M059J (cell line): ENCODE data around the gene AMOTL1. TPM values are rescaled to one million over a fixed set of nuclear protein-coding genes. Genes with fewer than 3 reads are reported as not detected.

Experiments
- DNase-seq: peaks from one replicate; pipeline ENCODE4 v3.0.0-alpha.2; 2012; ENCODE audit warnings: low read depth
- total RNA-seq: library from RNA; depleted of rRNA; stranded (reverse); fragments of >200 nt; shearing (Covaris generic); gene quantifications from 2 replicates; pipeline ENCODE4 v1.2.3, GENCODE V29; 2014

AMOTL1 gene
- total RNA-seq, 1 experiment from 2014 or later: 18.9 TPM

DNA sequence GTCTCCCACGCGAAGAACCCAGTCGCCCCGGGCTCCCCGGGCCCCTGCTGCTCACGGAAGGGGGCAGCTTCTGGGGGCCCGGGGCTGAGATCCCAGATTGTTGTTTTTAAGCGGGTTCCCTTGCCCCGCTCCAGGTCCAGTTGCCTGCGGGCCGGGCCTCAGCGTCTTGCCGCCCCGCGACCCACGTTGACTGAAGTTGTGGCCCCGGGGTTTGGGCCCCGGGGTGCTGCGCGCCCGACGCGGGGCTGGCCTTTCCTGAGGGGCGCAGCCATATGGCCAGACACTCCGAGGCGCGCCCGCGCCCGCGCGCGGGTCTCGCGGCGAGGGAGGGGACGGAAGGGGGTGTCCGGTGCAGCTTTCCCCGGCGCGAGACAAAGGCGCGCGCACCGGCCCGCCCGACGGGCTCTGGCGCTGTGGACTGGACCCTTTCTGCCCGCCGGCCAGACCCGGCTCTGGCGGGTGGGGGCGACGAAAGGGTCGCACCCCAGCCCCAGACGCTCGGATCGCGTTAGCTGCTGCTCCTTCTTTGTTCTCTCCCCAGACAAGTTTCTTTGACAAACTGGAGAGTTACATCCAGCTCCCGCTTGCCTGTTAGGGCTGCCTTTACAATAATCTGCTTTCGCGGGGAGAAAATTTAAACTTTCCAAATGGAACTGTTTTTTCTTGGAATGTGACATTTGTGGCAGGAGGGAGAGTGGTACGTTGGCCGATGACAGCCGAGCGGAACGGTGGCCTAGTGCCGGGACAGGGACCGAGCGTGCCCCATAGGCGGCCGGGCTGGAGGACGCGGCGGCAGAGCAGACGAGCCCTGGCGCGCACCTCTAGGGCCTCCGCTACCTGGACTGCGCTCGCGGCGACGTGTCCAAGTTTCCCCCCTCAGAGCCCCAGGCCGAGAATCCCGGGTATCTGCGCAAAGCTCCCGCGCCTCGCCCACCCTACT is 716 bp downstream of the AMOTL1 start:
- DNase-seq: peak; percentile 53

DNA sequence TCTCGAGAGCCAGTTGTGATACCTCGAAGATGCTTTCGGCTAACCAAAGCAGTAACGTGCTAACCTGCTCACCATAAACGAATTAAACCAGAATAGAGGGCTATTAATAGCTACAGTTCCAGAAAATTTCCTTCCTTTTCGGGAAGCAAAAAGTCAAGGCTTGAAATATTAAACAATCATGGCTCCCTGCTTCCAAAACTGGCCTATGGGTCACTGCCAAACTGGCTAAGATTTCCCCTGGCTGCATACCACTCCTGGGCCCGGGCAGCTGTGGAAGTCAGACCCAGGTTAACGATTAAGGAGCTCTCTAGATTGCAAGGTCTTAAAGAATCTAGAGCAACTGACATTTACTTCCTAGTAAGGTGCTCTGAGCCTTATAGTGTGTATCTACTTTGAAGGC is 1.7 kb downstream of the AMOTL1 start:
- no peak for DNase-seq

DNA sequence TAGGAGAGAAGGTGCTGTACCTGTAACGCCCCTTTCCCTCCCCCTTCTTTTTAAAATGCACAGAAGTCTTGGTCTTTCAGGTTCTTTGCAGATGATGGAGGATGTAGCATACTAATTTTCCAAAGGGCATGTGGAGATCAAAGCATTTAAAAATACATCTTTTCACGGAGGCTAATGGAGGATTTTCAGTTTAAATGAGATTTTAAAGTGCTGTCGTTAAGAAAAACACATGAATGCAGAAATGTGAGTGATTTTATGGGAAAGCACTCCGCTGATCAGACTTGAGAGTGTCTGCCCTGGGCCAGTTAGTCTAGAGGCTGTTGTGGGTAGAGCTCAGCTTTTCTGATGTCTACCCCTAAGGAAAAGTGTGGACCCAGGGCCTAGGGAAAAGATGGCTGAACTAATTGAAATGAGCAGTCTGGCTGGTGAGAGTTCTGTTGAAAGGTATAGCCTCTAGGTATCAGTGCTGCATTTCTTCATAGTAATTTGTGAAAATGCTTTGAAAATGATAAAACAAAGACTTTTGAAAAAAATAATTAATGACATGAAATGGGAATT is 2.5 kb downstream of the AMOTL1 start:
- DNase-seq: no peak

DNA sequence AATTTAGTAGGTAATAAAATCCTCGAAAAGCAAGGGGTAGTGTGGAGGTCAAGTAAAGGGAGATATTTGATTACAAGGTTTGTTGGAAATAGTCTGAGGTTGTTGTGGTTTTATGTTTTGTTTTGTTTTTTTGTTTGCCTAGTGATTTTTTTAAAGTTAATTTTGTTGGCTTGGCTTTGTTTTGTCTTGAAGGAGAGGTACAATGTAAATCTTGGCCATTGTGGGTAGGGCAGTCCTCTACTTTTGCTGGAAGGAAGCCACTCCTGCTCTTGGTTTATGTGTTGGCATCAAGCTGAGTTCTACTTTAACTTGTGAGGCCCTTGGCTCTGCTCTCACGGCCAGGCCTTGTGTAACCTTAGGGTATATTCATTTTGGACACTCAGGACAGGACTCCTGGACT is 3.2 kb downstream of the AMOTL1 start:
- DNase-seq: peak; percentile 87

DNA sequence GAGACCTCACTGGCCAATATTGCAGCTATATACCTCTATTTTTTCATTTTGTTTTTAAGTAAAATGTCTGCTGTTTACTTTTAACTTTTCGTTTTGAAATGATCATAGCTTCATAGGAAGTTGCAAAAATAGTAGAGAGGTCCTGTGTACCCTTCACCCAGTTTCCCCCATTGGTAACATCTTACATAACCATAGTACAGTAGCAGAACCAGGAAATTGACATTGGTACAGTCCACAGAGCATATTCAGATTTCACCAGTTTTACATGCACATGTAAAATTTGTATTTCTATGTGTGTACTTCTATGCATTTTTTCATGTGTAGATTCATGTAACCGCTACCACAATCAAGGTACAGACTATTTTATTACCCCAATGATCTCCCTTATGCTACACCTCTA is 3.8 kb downstream of the AMOTL1 start:
- DNase-seq: no peak

DNA sequence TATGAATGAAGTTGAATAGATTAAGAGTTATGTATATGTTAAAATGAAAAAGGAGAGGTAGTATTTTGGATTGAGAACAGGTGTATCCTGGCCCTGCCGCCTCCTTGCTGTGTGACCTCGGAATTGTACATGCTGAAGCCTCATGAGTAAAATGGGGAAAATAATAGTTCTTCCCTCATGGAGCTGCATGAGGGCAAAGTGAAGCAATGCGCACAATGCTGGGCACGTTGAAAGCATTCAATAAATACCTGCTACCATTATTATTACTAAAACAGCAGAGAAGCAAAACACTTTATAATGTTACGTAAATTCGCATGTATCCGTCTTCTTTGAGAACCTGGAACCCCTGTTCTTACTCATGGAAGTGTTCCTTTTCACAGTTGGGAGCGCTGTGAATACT is 5.7 kb downstream of the AMOTL1 start:
- DNase-seq: no peak

DNA sequence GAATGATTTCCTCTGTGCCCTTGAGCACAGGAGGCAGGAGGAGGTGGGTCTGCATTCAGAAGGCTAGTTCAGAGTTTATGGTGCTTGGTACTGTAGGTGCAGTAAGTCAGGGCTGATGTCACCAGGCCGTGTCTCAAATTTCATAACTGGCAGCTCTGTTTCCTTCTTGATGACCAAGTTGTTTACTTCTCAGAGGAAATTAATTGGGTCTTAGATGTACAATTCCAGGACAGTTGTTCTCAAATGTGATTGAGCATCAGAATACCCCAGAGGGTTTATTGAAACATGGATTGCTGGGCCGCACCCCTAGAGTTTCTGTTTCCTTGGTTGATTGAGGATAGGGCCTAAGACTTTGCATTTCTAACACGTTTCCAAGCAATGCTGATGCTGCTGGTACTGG is 6.2 kb downstream of the AMOTL1 start:
- DNase-seq: peak; percentile 67

DNA sequence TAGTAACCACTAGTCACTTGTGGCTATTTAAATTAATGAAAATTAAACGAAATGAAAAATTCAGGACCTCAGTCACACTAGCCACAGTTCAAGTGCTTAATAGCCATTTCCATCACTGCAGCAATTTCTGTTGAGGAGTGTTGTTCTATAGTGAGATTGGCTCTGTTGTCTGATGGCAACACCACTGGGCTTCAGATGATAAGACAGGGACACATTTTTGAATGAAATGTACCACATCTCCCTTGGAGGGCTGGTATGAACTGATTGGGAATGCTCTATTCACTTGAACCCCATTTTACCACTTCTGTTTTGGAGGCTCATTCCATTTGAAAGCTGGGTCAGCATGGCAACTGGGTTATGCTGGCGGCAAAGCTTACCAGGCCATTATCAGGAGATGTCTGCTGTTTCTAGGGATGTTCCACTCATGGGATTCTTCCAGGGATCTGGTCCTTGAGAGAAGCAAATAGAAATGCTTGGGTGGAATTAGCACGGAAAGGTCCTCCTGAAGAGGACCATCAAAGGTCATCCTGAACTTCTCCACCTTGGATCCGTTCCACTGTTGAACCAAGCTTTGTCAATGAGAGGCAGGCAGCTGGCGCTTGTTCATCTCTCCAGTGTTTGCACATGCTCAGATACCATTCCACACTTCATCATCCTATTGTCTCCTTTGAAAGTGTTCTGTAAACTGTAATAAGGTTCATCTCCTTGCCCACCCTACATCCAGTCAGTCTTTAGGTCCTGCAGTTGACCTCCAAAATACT is 7.6 kb downstream of the AMOTL1 start:
- DNase-seq: no peak

DNA sequence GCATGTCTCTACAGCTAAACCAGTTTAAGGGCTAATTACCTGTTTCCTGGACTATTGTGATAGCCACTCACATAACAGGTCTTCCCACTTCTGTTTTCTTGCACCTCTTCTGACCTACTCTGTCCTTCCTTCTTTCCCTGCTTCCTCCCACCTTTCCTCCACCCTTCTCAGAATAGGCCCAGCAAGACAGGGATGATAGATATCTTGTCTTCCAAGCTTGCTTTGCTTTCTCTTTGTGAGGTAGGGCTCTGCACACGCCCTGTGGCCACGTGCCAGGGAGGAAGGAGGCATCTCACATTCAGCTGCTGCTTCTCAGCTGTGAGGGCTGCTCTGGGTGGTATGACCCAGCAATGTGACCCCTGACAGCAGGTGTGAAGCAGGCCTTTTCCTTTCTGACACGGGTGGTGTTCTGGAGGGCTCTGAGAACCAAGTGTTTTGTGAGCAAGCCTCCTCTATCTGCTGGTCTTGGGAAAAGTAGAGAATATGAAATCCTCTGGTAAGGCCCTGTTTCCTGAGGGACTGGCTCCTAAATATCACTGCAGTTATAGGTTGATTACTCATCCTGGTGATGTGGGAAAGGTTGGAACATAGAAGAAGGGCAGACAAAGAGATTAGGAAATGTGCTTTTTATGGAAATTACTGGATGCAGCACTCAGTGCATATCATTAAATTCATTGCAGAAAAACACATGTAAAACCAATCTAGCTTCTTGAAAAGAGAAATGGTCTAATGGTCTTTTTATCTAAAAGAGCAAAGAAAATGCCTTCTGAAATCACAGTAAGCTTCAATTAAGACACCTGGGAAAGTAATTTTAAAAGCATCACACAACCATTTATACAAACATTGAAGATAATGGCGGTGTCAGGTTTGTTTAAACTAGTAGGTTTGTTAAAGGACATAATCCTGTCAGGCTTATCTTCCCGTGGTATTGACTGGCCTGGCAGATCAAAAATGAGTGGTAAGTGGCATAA is 8.5 kb downstream of the AMOTL1 start:
- peak; percentile 66 for DNase-seq

DNA sequence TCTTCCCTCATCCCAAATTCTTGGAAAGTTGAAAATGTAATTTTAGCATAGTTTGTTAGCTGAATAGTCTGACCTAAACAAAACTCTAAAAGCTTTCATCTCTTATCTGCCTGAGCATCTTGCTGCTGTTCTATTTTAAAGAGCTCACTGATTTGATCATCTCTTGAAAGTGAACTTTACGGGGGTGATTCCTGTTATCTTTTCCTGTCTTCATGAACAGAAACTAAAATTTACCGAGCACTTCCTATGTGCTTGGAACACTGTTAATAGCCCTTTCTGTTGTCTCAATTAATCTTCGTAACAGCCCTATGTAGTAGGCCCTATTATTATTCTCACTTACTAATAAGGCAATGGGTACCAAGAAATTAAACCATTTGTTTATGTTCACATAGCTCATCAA is 12.3 kb downstream of the AMOTL1 start:
- no peak for DNase-seq

DNA sequence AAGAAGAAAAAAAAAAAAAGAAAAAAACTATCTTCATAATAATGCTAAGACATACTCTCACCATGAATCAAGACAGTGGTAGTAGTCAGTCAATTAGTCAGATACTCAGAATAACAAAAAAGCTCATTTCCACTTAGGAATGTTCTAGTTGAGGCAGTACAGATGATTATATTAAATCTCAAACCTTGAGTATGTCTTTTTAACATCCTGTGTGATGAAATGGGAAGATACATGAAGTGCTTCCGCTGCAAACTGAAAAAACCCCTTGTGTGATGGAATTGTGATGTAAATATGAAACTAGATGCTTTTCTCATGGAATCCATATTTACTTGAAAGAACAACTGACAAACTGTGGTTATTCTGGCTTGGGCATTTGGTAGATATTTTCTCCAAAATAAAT is 13.7 kb downstream of the AMOTL1 start:
- DNase-seq: peak; percentile 15

DNA sequence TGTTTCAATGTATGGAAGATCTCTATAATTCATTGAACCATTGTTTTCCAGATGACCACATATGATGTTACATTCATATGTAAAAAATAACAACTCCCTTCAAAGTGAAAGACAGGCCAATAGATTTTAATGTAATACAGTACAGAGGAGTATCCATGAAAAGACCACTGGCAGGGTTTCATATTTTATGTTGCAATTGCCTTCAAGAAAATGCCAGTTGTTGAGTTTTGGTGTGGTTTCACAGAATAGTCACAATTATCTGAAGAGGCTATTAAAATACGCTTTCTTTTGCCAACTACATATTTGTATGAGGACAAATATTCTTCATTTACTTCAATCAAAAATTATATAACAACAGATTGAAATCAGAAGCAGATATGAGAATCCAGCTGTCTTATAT is 14.3 kb downstream of the AMOTL1 start:
- no peak for DNase-seq

DNA sequence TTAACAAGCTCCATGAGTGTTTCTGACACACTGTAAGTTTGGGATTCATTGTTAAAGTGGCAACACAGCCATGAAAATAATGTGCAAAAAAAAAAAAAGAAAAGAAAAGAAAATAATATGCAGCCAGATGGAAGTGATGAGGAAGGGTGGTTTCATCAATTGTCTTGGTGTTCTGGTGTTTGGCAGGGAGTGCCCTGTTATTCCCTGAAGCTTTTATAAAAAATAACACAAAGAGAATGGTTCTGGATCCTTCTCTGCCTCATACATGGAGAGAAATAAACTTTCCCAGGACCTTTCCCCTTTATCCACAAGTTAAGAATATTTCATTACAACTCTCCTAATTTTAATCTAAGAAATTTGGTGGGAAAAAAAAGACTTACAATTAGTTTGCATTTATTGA is 16.7 kb downstream of the AMOTL1 start:
- DNase-seq: no peak

DNA sequence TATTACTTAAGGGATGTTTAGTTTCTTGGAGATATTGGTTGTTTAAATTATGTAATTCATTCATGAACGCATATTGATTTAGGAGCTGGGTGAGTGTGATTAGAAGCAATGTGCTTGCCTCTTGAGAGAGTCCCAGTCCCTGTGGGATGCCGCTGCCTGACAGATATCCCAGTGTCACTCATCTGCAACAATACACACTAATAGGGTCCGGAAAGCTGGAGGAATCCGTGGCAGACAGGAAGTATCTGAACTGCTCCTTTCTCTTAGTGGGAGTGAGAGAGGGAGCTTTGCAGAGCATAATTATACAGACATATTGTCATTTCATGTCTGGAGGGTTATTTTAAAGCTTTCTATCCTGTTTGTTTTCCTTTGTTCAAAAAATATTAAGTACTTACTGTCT is 17.4 kb downstream of the AMOTL1 start:
- DNase-seq: no peak

DNA sequence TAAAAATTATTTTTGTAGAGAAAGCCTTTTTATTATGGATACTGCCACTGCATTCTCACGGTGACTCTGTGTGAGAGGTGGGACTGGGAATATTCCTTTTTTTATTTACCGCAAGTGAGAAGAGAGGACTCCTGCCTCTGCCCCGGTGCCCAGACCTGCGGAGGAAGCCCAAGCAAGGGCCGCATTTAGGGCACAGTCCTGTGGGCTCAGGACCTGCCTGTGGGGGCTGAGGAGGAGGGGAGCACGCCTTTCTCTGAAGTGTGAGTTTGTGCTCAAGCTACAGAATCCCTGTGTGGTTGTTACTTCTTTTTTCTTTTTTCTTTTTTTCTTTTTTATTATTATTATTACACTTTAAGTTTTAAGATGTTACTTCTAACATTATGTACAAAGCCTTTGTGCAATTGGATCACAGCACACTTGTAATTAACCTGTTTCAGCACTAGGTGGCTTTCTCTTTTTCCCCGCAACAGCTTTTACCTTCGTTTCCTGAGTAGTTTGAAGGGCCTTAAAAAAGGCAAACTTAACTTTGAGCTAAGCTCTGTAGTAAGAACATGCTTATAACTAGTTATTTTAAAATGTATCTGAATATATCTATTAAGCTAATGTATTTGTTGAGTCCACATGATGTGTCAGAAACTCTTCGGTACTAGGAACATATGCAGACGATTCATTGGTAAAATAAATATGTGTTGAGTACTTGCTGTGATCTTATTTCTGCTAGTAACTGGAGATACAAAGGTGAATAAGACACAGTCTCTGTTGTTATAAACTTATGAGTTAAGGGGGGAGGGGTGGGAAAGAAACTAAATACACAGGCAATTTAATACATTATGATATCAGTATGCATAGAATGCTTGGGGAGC is 18.3 kb downstream of the AMOTL1 start:
- peak; percentile 42 for DNase-seq

DNA sequence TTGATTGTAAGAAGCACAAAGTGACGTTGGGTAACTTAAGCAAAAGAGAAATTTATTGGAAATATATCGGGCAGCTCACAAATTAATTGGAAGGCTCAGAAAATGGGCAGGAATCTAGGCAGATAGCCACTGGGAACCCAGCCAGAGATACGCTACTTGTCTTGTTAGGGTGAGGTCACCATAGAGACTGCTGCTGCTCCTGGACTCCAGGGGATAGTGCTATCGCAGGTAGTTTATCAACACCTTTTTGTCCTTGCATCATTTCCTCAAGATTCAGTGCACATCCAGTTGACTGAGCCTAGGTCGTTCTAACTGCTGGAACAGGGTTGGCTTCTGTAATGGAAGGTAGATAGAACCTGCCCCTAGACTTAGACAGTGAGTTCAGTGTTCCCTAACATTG is 19.6 kb downstream of the AMOTL1 start:
- peak; percentile 56 for DNase-seq

DNA sequence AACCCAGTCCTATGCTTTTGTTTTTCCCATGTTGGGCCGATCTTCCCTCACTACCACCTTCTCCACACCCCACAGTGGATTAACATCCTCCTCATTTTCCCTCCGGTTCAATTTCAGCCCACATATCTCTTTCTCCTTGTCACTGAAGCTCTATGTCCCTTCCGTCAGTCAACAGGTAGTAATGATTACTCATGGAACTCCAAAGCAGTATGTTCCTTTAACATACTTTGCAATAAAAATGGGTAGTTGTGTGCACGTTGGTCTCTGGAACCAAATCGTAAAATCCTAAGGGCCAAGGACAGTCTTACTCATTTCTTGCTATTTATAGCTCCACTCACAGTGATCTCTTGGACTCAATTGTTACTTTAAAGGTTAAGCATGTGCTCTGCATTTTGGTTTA is 20.2 kb downstream of the AMOTL1 start:
- peak; percentile 69 for DNase-seq

DNA sequence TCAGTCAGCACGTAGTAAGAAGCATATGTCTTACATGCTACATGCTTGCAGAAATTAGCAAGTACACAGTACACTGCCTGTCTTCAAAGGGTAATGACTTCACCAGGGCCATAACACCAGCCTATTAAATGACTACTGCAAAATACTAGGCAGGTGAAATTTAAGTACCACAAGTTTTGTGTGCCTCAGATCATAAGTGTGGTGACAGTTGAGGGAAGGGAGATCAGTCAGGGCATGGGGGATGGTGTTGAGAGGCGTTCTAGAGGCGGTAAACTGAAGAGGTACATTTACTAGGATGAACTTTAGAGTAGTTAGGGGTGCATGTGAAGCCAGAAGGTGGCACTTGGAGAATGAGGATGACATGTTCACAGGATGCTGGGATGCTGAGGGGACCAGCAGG is 22.0 kb downstream of the AMOTL1 start:
- DNase-seq: no peak

DNA sequence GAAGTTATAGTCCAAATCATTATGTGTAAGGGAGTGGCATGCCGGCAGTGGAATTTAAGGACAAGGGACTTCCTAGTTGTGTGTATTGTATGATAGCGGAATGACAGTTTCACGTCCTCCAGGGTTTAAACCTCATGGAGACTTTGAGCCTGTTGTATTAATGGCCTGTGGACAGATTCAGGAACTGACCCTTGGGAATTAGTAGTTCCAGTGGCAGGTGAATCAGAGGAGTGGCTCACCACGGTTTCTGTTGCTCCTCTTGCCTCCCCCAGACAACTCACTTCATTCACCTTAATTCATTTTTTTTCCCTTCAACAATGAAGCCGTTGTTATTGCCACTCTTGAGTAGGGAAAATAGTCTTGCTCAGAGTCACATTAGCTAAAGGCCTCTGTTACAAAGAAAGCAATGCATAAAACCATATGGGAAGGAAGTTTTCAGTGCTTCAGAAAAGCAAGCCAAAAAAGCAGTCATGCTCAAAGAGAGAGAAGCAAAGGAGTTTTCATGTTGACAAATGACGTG is 22.6 kb downstream of the AMOTL1 start:
- peak; percentile 57 for DNase-seq

DNA sequence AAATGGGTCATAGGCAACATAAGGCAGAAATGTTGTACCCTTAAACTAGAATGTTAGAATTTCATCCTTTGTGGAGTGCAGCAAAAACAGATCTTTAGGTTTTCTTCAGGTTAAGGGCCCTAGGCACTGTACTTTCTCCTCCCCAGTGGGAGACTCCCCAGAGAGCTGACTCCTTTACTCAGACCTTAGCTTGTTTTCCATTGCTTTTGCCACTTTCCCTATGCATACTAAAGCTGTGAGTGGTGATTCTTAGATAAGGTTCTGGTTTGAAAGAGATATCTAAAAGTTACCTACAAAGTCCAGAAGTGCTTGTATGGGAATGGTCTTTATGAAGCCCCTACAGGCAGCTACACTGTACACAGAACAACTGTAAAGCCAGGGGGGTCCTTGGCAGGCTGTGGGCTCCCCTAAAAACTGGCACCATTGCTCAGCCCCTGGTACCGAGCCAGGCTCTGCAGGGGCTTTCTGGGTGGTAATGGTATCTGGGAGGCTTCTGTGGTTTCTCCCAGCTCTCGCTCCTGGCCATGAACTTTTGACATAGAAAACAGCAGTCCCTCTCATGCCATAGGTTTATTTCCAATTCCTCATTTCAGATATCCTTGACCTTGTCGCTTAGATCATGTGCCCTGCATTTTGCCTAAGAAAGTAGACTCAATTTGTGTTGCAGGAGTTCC is 23.2 kb downstream of the AMOTL1 start:
- DNase-seq: peak; percentile 34
